ENCODE measurements around the gene ADAMTS18.

The ADAMTS18 gene

GRCh38 chr16:77396461-77396860, 38.4 kb downstream of the ADAMTS18 start:
- no peak overlapping the region for H3K4me3 Mint-ChIP-seq
- no peaks in the 10 kb centered on the region for H3K4me1 Mint-ChIP-seq (ENCODE audit: low read depth)
- no peaks in the 10 kb centered on the region for H3K36me3 Mint-ChIP-seq (ENCODE audit: low read depth)
- H3K27ac Mint-ChIP-seq, result no peak overlapping the region
- no peaks in the 10 kb centered on the region for H3K9me3 Mint-ChIP-seq
- intact Hi-C loops (cut with micrococcal nuclease), result no loop called here
- no peaks in the 10 kb centered on the region for H3K27me3 Mint-ChIP-seq

- Mint-ChIP-seq H3K4me1 (ENCODE audit: low read depth) (no peaks in the 10 kb centered on the region), H3K27me3 (no peaks in the 10 kb centered on the region), H3K9me3 (no peaks in the 10 kb centered on the region), H3K27ac (no peak overlapping the region), H3K36me3 (ENCODE audit: low read depth) (no peaks in the 10 kb centered on the region), H3K4me3 (no peak overlapping the region)
- intact Hi-C loops (cut with micrococcal nuclease), result no loop called here
These were observed 40.1 kb downstream of the ADAMTS18 start for GRCh38 chr16:77394699-77395098.

GRCh38 chr16:77393955-77394354, 40.9 kb downstream of the ADAMTS18 start:
- no peaks in the 10 kb centered on the region for H3K9me3 Mint-ChIP-seq
- H3K4me3 Mint-ChIP-seq, result no peak overlapping the region
- no peaks in the 10 kb centered on the region for H3K27me3 Mint-ChIP-seq
- intact Hi-C loops (cut with micrococcal nuclease), result no loop called here
- H3K4me1 Mint-ChIP-seq (ENCODE audit: low read depth), result no peaks in the 10 kb centered on the region
- no peaks in the 10 kb centered on the region for H3K36me3 Mint-ChIP-seq (ENCODE audit: low read depth)
- H3K27ac Mint-ChIP-seq, result no peak overlapping the region

GRCh38 chr16:77387815-77388209, 47.0 kb downstream of the ADAMTS18 start:
- no peaks in the 10 kb centered on the region for H3K4me1 Mint-ChIP-seq (ENCODE audit: low read depth)
- no peak overlapping the region for H3K4me3 Mint-ChIP-seq
- intact Hi-C loops (cut with micrococcal nuclease), result no loop called here
- H3K27ac Mint-ChIP-seq, result no peak overlapping the region
- H3K9me3 Mint-ChIP-seq, result no peaks in the 10 kb centered on the region
- H3K36me3 Mint-ChIP-seq (ENCODE audit: low read depth), result no peaks in the 10 kb centered on the region
- no peaks in the 10 kb centered on the region for H3K27me3 Mint-ChIP-seq

GRCh38 chr16:77386831-77387814, 47.7 kb downstream of the ADAMTS18 start:
- Mint-ChIP-seq H3K27ac (no peak overlapping the region), H3K4me1 (ENCODE audit: low read depth) (no peaks in the 10 kb centered on the region), H3K9me3 (no peaks in the 10 kb centered on the region), H3K27me3 (no peaks in the 10 kb centered on the region), H3K4me3 (no peak overlapping the region), H3K36me3 (ENCODE audit: low read depth) (no peaks in the 10 kb centered on the region)
- intact Hi-C loops (cut with micrococcal nuclease), result no loop called here

GRCh38 chr16:77385481-77385880, 49.4 kb downstream of the ADAMTS18 start:
- Mint-ChIP-seq H3K9me3 (no peaks in the 10 kb centered on the region), H3K27me3 (no peaks in the 10 kb centered on the region), H3K4me1 (ENCODE audit: low read depth) (no peaks in the 10 kb centered on the region), H3K36me3 (ENCODE audit: low read depth) (no peaks in the 10 kb centered on the region), H3K27ac (no peak overlapping the region), H3K4me3 (no peak overlapping the region)
- intact Hi-C loops (cut with micrococcal nuclease), result no loop called here

GRCh38 chr16:77383606-77384187, 51.1 kb downstream of the ADAMTS18 start:
- H3K4me1 Mint-ChIP-seq (ENCODE audit: low read depth), result no peaks in the 10 kb centered on the region
- no peaks in the 10 kb centered on the region for H3K27me3 Mint-ChIP-seq
- no peak overlapping the region for H3K27ac Mint-ChIP-seq
- no peaks in the 10 kb centered on the region for H3K36me3 Mint-ChIP-seq (ENCODE audit: low read depth)
- H3K9me3 Mint-ChIP-seq, result no peaks in the 10 kb centered on the region
- no peak overlapping the region for H3K4me3 Mint-ChIP-seq
- intact Hi-C loops (cut with micrococcal nuclease), result no loop called here

- intact Hi-C loops (cut with micrococcal nuclease), result no loop called here
- H3K9me3 Mint-ChIP-seq, result no peaks in the 10 kb centered on the region
- H3K27me3 Mint-ChIP-seq, result no peaks in the 10 kb centered on the region
- no peaks in the 10 kb centered on the region for H3K36me3 Mint-ChIP-seq (ENCODE audit: low read depth)
- no peak overlapping the region for H3K27ac Mint-ChIP-seq
- H3K4me3 Mint-ChIP-seq, result no peak overlapping the region
- no peaks in the 10 kb centered on the region for H3K4me1 Mint-ChIP-seq (ENCODE audit: low read depth)
These were observed 58.5 kb downstream of the ADAMTS18 start for GRCh38 chr16:77376358-77376757.

GRCh38 chr16:77375396-77375795, 59.4 kb downstream of the ADAMTS18 start:
- H3K36me3 Mint-ChIP-seq (ENCODE audit: low read depth), result no peaks in the 10 kb centered on the region
- H3K27me3 Mint-ChIP-seq, result no peaks in the 10 kb centered on the region
- no peaks in the 10 kb centered on the region for H3K9me3 Mint-ChIP-seq
- H3K27ac Mint-ChIP-seq, result no peak overlapping the region
- intact Hi-C loops (cut with micrococcal nuclease), result no loop called here
- H3K4me3 Mint-ChIP-seq, result no peak overlapping the region
- H3K4me1 Mint-ChIP-seq (ENCODE audit: low read depth), result no peaks in the 10 kb centered on the region

GRCh38 chr16:77374384-77374783, 60.5 kb downstream of the ADAMTS18 start:
- H3K4me3 Mint-ChIP-seq, result no peak overlapping the region
- H3K27me3 Mint-ChIP-seq, result no peaks in the 10 kb centered on the region
- no peaks in the 10 kb centered on the region for H3K4me1 Mint-ChIP-seq (ENCODE audit: low read depth)
- H3K36me3 Mint-ChIP-seq (ENCODE audit: low read depth), result no peaks in the 10 kb centered on the region
- H3K9me3 Mint-ChIP-seq, result no peaks in the 10 kb centered on the region
- intact Hi-C loops (cut with micrococcal nuclease), result no loop called here
- no peak overlapping the region for H3K27ac Mint-ChIP-seq

- Mint-ChIP-seq H3K4me1 (ENCODE audit: low read depth) (no peaks in the 10 kb centered on the region), H3K27ac (no peak overlapping the region), H3K9me3 (no peaks in the 10 kb centered on the region), H3K27me3 (no peaks in the 10 kb centered on the region), H3K36me3 (ENCODE audit: low read depth) (no peaks in the 10 kb centered on the region), H3K4me3 (no peak overlapping the region)
- intact Hi-C loops (cut with micrococcal nuclease), result no loop called here
These were observed 61.1 kb downstream of the ADAMTS18 start for GRCh38 chr16:77373726-77374125.

- Mint-ChIP-seq H3K4me3 (no peak overlapping the region), H3K36me3 (ENCODE audit: low read depth) (no peaks in the 10 kb centered on the region), H3K27ac (no peak overlapping the region), H3K27me3 (no peaks in the 10 kb centered on the region), H3K9me3 (no peaks in the 10 kb centered on the region), H3K4me1 (ENCODE audit: low read depth) (no peaks in the 10 kb centered on the region)
- intact Hi-C loops (cut with micrococcal nuclease), result no loop called here
These were observed 70.1 kb downstream of the ADAMTS18 start for GRCh38 chr16:77364770-77365169.

- H3K36me3 Mint-ChIP-seq (ENCODE audit: low read depth), result no peaks in the 10 kb centered on the region
- no peak overlapping the region for H3K27ac Mint-ChIP-seq
- intact Hi-C loops (cut with micrococcal nuclease), result no loop called here
- no peaks in the 10 kb centered on the region for H3K4me1 Mint-ChIP-seq (ENCODE audit: low read depth)
- no peaks in the 10 kb centered on the region for H3K9me3 Mint-ChIP-seq
- no peaks in the 10 kb centered on the region for H3K27me3 Mint-ChIP-seq
- H3K4me3 Mint-ChIP-seq, result no peak overlapping the region
These were observed 75.8 kb downstream of the ADAMTS18 start for GRCh38 chr16:77359065-77359502.

- H3K27me3 Mint-ChIP-seq, result no peaks in the 10 kb centered on the region
- H3K4me3 Mint-ChIP-seq, result no peak overlapping the region
- no peaks in the 10 kb centered on the region for H3K9me3 Mint-ChIP-seq
- H3K4me1 Mint-ChIP-seq (ENCODE audit: low read depth), result no peaks in the 10 kb centered on the region
- intact Hi-C loops (cut with micrococcal nuclease), result no loop called here
- no peaks in the 10 kb centered on the region for H3K36me3 Mint-ChIP-seq (ENCODE audit: low read depth)
- no peak overlapping the region for H3K27ac Mint-ChIP-seq
These were observed 81.1 kb downstream of the ADAMTS18 start for GRCh38 chr16:77353587-77354263.

All from dendritic cell treated with granulocyte-macrophage colony-stimulating factor and Interleukin-4, amounts not matched to agents 40 ng/mL and 50 ng/mL, for 4 days (primary cell).